HG03095 (cell line): ENCODE data around the gene MYRF.

ENCODE experiments used
- ATAC-seq: cut with Tn5 transposase; IDR thresholded peaks from one replicate; pipeline ENCODE4 v1.9.1; 2021; ENCODE audit warnings: moderate library complexity; ENCODE audit not compliant: unreplicated experiment

MYRF gene

GRCh38 chr11:61752117-61752924 is at the start of gene MYRF:
MYRF (plus strand) TSS chr11:61752636; CDS start chr11:61752745, 109 bp downstream.
- no peak for ATAC-seq

- ATAC-seq = no peak
Observed at GRCh38 chr11:61702701-61703312, 49.6 kb upstream of the MYRF start.

- no peak for ATAC-seq
Observed at GRCh38 chr11:61704838-61705237, 47.6 kb upstream of the MYRF start.

- no peak for ATAC-seq
Observed at GRCh38 chr11:61706452-61707400, 45.7 kb upstream of the MYRF start.

- no peak for ATAC-seq
Observed at GRCh38 chr11:61707574-61707973, 44.9 kb upstream of the MYRF start.

- ATAC-seq = no peak
Observed at GRCh38 chr11:61709110-61709509, 43.3 kb upstream of the MYRF start.

GRCh38 chr11:61709572-61709971 is 42.9 kb upstream of the MYRF start:
- ATAC-seq = no peak

- ATAC-seq = no peak
Observed at GRCh38 chr11:61710019-61710418, 42.4 kb upstream of the MYRF start.

- ATAC-seq = no peak
Observed at GRCh38 chr11:61711037-61711436, 41.4 kb upstream of the MYRF start.

- no peak for ATAC-seq
Observed at GRCh38 chr11:61711498-61711897, 40.9 kb upstream of the MYRF start.

GRCh38 chr11:61712314-61712713 is 40.1 kb upstream of the MYRF start:
- ATAC-seq = no peak

- no peak for ATAC-seq
Observed at GRCh38 chr11:61712846-61713245, 39.6 kb upstream of the MYRF start.

GRCh38 chr11:61713464-61713863 is 39.0 kb upstream of the MYRF start:
- ATAC-seq = no peak

- ATAC-seq = no peak
Observed at GRCh38 chr11:61713906-61714305, 38.5 kb upstream of the MYRF start.

GRCh38 chr11:61714316-61714715 is 38.1 kb upstream of the MYRF start:
- no peak for ATAC-seq

GRCh38 chr11:61714916-61715315 is 37.5 kb upstream of the MYRF start:
- no peak for ATAC-seq

GRCh38 chr11:61715867-61716266 is 36.6 kb upstream of the MYRF start:
- no peak for ATAC-seq

- no peak for ATAC-seq
Observed at GRCh38 chr11:61716478-61717285, 35.8 kb upstream of the MYRF start.

- no peak for ATAC-seq
Observed at GRCh38 chr11:61717286-61718033, 35.0 kb upstream of the MYRF start.

GRCh38 chr11:61718046-61718531 is 34.3 kb upstream of the MYRF start:
- ATAC-seq = no peak
